Superior temporal gyrus (tissue), 1 donor: ENCODE measurements around the gene HMGXB3.

Experiments used
- DNase-seq: peaks from one replicate; pipeline ENCODE4 v3.0.0-alpha.2; 2016; ENCODE audit errors: extremely low spot score

Gene HMGXB3

DNA sequence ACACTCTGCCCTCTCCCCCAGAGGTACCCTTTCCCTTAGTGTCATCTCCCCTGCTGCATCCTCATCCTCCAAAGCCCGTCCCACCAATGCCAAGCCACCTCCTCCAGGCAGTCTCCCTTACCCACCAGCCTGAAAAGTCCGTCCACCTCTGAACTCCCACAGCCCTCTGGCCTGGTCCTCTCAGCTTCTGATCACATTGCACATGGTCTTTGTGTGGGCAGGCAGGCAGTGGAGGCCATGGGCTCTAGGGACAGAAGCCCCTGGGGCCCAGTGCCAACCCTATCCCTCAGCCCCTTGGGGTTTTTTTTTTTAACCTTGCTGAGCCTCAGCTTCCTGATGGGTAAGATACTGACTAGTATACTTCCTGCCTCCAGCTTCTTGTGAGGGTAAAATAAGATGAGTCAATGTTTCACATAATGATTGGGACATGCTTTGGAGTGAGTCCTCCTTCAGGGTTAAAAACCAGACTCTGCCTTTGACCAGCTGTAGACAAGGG is 66.4 kb downstream of the HMGXB3 start:
- no peak for DNase-seq

- no peak for DNase-seq
Observed at GRCh38 chr5:150067405-150067960, 66.9 kb downstream of the HMGXB3 start.

DNA sequence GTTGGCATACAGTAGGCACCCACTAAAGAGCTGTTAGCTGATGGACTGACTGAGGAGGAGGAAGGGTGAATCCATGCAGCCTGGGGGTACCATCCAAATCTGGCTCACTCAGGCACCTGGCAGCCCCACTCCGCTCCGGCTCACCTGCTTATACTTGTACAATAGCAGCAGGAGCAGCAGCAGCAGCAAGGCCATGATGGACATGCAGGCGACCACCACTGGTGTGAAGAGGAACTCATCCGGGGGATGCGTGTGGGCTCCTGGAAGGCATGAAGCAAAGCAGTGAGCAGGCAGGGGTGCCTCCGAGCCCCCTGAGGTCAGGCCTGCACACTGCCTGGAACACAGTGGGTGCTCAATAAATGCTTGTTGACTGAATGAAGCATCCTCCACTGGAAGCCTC is 67.5 kb downstream of the HMGXB3 start:
- DNase-seq: no peak

- no peak for DNase-seq
Observed at GRCh38 chr5:150068472-150068871, 67.9 kb downstream of the HMGXB3 start.

GRCh38 chr5:150068961-150069645 is 68.6 kb downstream of the HMGXB3 start:
- no peak for DNase-seq

DNA sequence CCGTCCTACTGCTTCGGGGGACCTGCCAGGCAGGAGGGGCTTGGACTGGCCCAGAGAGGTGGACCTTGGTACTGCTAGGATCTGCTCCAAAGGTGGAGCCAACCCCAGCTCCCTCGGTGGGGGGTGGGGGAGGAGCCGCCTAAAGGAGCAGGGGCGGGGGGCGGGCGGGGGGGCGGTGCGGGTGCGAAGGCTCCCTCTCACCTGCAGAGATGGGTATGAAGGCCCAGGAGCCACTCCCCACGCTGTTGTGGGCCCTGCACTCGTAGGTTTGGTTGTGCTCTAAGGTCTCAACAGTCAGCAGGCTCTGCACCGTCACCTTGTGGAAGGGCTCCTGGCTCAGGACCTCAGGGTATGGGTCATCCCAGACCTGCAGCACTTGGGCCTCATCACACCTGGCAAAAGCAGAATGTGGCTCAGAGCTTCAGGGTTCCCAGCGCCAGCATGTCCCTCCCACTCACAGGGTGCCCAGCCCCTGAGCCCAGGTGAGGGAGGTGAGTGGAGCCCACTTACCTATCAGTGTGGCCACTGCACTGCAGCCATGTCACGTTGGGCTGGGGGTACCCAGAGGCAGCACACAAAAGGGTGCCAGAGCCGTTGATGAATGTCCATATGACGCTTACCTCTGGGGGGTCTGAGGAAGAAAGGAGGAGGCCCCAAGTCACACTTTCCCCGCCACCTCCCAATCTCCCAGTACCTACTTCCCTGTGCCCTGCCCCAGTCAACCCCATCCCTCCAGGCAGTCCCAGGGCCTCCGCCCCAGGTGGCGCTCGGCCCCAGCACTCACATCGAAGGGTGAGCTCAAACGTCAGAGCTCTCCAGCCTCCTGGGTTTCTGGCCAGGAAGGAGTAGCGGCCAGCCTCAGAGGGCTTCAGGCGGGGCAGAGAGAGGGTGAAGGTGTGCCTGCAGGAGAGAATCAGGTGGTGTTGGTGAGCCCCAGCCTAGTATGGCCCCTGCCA is 69.4 kb downstream of the HMGXB3 start:
- no peak for DNase-seq

DNA sequence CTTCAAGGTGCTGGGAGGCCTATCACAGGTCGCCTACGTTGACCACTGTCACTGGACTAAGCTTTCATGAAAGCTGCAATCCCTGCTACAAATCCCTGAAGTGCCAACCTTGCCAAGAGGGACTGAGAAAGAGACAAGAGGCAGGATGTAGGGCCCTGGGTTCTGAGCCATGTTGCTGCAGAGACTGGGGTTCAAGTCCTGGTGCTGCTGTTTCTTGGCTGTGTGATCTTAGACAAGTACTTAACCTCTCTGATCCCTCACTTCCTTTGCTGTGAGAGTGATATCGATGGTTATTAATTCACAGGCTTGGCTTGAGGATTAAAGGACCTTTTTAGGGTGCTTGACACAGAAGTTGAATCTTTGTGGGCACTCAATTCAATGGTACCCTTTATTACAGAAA is 70.3 kb downstream of the HMGXB3 start:
- no peak for DNase-seq

- DNase-seq: no peak
Observed at GRCh38 chr5:150073086-150073625, 72.6 kb downstream of the HMGXB3 start.

DNA sequence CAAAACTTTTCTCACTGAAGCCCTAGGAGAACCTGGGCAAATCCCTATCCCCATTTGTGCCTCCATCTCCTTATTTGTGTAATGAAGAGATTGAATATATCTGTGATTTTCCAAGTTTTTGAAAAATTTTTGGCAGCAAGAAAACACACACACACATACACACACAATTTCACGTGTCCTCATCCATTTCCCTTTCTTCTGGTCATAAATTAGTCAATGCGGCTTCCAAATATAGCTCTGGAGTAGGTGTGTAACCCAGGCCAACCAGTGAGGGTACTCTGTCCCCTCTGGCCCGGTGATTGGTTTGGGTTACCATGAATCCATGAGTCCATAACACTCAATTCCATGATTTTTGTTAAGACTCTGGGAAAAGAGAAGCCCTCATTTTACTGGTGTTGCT is 73.1 kb downstream of the HMGXB3 start:
- DNase-seq: no peak

- DNase-seq: no peak
Observed at GRCh38 chr5:150075233-150075632, 74.7 kb downstream of the HMGXB3 start.

GRCh38 chr5:150075806-150076205 is 75.3 kb downstream of the HMGXB3 start:
- no peak for DNase-seq

DNA sequence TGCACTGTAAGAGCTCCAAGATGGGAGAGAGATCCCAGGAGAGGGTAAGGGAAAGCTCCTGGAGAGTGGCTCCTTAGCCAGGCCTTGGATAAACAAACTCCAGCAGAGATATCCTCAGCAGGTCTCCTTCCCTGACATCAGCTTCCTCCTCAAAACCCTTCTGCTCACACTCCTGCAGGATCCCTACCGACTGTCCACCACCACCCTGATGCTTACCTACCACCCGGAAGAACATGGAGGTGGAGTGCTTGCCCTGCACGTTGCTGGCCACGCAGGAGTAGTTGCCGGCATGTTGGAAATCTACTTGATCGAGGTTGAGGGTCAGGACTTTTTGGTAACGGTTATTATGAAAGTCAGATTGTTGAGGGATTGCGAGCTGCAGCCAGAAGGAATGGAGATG is 76.5 kb downstream of the HMGXB3 start:
- no peak for DNase-seq

DNA sequence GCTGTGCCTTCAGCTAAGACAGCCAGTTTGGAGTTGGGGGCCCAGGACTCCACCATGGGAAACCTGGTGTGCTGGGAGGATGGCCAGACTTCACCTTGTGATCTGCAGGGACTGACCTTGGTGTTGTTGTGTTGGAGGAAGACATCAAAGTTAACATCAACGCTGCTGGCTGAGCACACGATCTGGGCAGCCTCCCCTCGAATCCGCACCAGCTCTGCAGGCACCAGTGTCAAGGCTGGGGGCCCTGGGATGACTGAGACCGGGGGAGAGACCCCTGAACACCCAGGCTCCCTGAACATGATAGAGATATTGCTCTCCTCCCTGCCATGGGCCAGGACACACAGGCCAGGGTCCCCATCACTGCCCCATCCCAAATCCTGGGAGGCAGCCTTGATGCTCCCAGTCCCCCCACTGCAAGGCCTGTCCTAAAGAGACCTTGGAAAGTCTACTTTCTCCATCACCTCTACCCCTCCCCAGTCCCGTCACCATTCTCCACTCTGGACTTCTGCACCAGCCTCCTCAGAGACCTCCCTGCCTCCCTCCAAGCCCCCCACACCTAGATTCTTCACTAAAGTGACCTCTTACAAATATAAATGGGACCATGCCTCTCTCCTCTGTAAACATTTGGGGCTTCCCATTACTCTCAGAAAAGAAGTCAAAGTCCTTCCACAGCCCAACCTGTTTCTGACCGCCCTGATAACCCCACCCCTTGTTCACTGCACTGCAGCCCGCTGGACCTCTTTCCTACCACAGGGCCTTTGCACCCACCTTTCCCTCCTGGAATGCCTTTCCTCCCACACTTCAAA is 77.7 kb downstream of the HMGXB3 start:
- no peak for DNase-seq

- no peak for DNase-seq
Observed at GRCh38 chr5:150078802-150079689, 78.5 kb downstream of the HMGXB3 start.

DNA sequence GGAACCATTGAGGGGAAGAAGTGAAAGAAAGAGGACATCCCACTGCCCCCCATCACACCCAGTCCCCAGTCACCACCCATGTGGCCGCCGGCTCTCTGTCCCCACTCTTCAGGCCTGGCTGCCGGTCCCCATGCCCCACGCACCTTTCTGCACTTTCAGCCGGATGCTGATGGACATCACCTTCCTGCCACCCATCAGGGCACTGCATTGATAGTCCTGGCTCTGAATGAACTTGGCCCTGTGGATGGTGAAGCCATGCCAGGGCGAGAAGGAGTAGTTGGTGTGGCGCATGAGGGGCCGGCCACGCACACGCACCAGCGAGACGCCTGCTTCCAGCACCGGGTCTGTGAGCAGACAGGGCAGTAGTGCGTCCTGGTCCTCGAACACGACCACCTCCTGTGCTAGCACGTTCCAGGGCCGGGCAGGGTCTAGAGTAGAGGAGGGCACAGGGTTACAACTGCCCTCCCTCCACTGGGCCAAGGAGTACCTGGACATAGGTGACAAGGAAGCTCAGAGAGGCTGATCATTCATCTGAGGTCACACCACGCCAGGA is 79.4 kb downstream of the HMGXB3 start:
- DNase-seq: no peak

DNA sequence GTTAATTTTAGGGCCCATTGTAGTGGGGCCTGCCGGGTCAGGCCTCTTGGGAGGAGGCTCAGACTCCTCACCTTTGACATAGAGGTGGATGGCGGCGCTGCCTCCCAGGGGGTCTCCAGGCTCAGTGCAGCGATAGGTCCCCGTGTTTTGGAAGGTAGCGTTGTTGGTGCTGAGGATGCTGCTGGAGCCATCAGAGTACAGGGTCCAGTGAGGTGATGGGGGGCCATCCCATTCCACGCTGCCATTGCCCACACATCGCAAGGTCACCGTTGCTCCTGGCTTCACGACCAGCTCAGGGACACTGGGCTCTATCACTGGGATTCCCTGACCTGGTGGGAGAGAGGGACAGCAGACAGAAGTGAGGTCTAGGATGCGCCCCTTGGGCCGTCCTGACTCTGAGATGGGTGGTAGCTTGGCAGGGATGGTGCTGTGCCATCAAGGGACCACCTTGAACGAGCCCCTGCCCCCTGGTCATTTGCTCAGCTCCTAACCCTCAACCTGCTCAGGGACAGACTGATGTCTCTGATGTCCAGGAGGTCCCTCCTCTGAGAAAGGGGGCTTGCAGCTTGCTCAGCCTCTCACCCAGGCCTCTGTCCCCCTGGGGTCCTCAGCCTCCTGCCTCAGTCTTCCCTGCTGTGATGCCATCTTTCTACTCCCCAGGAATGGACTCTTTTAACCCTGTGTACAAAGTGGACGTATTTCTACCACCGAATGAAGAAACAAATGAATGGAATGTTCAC is 80.3 kb downstream of the HMGXB3 start:
- no peak for DNase-seq

GRCh38 chr5:150081541-150082283 is 81.2 kb downstream of the HMGXB3 start:
- peak; percentile 18 for DNase-seq

- no peak for DNase-seq
Observed at GRCh38 chr5:150082374-150082773, 81.8 kb downstream of the HMGXB3 start.

GRCh38 chr5:150082889-150083288 is 82.3 kb downstream of the HMGXB3 start:
- DNase-seq: no peak
